Measurements from ENCODE around the gene NTNG2.
A peak's percentile ranks its signal among the peaks of the same experiment; 100 is the strongest.

NTNG2 gene

DNA sequence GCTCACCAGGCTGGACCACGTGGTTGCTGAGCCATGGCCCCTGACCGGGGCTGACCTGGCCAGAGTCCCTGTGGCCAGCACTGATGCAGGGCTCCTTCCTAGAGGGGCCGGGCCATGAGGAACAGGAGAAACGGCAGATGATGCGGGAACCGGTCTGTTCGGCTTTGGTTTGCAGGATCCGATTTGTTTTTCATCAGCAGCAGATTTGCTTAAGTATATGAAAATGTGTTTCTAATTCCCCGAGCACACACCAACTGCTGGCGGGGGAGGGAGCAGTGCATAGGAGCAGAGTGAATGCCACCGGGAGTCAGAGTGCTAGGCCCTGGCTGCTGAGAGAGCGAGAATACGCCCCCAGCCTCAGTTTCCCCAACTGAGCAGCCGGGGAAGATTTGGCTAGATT lies 13.6 kb downstream of the NTNG2 start:
- DNase-seq, result no peak

GRCh38 chr9:132176338-132176737 lies 14.5 kb downstream of the NTNG2 start:
- DNase-seq, result no peak

GRCh38 chr9:132181796-132182313 lies 20.0 kb downstream of the NTNG2 start:
- no peak for DNase-seq

DNA sequence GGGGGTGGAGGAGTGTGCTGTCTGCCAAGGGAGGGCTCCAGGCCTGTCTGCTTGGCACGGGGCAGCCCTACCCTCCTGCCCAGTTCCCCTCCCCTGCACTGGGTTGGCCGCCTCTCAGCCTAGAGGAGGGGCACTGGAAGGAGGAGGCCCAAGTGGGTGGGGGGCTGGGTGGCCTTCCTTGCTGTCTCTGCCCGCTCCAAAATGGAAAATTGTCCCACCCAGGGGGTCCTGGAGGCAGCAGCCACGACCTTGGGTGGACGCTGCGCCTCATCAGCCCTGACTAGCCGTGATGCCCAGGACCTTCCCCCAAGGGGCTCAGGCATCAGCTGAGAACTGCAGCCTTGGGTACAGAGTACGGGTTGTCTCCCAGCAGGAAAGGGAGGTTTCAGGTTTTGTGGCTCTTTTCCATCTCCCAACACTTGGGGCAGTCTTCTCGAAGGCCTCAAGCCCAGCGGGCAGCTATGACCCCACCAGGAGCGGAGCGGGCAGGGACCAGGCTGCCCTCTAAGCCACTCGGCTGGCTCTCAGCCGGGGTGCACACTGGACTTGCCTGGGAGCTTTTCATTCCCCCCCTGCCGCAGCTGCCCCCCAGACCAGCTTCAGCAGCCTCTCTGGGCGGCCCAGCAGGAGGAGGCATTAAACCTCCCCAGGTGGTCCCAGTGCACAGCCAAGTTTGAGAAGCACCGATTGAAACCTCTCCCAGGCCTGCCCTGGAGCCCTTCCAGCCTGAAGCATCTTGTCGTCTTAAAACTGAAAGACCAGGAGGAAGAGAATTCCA lies 20.6 kb downstream of the NTNG2 start:
- peak in 1 of 2 experiments; percentile 59 for DNase-seq

- no peak for DNase-seq
Observed at GRCh38 chr9:132183134-132183533, 21.3 kb downstream of the NTNG2 start.

DNA sequence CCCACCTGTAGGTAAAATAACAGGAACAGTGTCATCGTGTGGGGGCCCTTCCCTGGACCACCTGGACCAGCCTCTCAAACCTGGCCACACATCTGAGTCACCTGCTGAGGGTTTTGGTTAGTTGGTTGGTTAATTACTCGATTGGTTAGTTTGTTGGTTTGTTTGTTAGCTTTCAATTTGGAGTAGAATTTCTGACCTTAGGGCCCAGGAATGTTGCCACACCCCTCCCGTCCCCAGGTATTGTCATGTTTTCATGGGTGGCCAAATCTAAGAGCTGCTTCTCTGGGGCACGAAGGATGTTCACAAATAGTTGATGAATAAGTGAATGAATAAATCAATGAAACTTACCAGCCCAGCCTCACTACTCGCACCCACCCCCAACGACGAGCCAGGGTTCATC lies 21.9 kb downstream of the NTNG2 start:
- no peak for DNase-seq

GRCh38 chr9:132184124-132184523 lies 22.3 kb downstream of the NTNG2 start:
- DNase-seq, result no peak

DNA sequence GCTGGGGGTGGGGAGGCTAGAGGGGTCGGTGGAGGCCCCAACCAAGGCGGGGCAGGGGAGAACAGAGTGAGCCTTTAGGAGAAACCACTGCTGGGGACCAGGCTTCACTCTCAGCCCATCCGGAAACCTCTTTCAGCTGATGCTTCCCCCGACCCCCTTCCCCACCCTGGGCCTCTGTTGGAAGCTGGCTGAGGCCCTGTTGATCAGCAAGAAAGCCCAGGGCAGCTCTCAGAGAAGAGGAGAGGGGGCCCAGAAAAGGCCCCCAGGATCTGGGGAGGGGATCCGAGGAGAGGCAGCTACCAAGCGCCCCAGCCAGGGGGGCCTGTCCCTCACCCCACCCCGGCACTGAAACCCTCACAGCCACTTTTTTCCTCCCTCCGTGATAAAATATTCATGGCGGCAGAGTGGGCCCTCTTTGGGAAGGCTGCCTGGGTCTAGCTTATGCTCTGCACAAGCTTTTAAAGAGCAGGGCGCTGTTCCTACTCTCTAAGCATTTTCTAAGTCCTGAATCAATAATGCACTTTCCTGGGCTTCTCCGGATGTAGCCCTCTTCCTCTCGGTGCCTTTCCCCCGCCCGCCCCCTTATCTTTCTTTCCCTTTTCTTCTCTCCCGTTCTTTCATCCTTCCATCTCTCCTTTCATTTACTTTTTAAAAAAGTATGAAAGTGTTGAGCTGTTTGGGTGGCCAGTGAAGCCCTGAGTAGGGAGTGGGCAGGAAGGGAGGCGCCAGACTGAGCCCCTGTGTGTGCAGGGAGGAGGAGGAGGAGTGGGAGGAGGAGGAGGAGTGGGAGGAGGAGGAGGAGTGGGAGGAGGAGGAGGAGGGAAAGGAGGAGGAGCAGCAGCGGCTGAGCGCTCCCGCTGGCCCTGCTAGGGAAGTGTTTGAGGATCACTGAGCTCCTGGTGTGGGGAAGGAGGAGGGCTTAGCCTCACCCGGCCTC lies 23.5 kb downstream of the NTNG2 start:
- no peak for DNase-seq

GRCh38 chr9:132187121-132187620 lies 25.3 kb downstream of the NTNG2 start:
- DNase-seq, result peak; percentile 51 to 71

DNA sequence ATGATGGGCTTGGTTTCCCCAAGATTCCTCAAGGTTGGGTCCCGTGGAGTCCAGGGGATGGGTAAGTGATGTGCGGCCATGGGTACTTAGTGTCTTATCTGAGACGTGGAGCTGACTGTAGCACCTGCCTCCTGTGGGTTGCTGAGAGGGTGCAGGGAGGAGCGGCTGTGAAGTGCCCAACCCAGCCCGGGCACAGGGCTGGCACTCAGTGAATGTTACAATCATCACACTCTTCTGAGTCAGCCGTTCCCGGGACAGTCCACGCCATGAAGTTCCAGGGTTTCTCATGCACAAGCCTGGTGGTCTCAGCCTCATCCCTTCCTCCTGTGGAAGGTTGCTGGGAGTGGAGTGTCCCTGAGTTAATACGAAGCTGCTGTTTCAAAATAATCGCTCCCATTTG lies 29.1 kb downstream of the NTNG2 start:
- DNase-seq, result no peak

DNA sequence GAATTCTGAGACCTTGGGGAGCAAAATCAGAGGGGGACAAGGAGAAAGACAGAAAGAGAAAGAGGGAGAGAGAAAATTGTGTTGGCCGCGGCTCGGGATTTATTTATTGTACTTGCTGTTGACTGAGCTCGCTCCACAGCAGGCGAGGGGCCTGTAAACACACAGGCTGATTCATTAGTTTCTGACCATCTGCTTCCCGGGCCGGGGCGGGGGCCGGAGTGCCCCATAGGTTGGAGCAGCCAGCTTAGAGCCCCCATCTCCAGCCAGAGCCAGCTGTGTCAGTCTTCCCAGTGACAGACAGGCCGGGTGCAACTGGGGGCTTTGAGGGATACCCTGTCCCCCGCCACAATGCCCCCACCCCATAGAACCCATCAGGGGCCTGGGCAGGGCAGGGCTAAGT lies 30.9 kb downstream of the NTNG2 start:
- peak in 1 of 2 experiments; percentile 68 for DNase-seq

DNA sequence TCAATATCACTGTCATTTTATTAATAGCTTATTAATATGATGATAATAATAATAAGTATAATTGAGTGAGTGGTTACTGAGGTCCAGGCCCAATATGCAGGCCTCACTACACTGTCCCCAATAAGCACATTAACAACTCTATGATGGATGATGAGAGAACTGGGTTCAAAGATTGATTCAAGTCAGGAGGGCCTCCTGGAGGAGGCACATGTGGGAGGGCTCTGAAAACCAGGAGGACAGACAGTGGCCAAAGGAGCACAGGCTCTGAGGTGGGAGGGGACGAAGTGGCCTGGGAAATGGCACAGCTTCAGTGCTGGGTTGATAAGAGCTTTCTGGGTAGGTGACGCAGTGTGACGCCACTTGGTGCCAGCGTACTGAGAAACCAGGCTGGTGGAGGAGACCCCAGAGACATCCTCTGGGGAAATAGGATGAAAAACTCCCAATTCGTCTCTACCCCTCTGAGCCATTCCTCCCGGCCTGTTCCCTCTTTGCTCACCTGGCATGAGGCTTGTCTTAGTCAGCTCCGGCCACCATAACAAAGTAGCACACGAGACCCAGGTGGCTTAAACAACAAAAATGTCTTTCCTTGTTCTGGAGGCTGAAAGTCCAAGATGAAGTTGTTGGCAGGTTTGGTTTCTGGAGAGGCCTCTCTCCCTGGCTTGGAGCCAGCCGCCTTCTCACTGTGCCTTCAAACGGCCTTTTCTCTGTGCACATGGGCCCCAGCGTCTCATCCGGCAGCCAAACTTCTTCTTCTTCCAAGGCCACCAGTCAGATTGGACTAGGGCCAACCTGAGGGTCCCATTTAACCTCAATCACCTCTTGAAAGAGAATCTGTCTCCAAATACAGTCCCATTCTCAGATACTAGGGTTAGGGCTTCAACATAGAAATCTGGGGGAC lies 31.6 kb downstream of the NTNG2 start:
- no peak for DNase-seq

GRCh38 chr9:132194508-132194907 lies 32.6 kb downstream of the NTNG2 start:
- DNase-seq, result no peak

- DNase-seq, result no peak
Observed at GRCh38 chr9:132197315-132197714, 35.5 kb downstream of the NTNG2 start.

GRCh38 chr9:132197856-132198550 lies 36.1 kb downstream of the NTNG2 start:
- no peak for DNase-seq

DNA sequence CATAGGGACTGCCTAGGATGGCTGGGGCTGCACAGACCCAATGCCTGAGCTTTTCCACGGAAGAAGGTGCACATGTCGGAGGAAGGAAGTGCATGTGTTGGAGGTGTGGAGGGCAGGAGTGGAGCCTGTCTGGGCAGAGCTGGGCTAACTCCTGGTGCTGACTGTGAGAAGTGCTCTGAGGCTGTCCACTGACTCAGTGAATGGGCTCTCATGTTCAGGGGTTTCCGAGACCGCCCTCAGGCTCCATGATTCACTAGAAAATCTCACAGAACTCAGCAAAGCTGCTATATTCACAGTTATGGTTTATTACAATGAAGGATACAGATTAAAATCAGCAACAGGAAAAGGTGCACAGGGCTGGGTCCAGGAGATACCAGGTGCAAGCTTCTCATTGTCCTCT lies 37.2 kb downstream of the NTNG2 start:
- no peak for DNase-seq

DNA sequence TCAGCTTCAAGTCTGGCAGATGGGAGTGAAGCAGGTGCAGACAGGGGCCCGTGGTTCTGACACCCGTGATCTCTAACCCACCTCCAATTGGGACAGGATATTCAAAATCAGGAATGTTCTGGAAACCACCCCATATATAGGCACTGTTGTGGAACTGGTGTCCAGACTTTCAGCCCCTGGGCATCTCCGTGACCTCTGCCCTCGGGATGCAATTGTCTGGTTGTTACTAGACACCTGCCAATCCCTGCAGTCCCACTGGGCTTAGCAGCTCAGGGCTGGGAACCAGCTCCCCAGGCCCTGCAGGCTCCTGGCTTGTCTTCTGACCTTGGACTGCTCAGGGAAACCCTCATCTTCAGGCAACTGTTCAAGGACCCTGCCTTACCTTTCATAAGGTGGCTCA lies 38.8 kb downstream of the NTNG2 start:
- DNase-seq, result no peak

DNA sequence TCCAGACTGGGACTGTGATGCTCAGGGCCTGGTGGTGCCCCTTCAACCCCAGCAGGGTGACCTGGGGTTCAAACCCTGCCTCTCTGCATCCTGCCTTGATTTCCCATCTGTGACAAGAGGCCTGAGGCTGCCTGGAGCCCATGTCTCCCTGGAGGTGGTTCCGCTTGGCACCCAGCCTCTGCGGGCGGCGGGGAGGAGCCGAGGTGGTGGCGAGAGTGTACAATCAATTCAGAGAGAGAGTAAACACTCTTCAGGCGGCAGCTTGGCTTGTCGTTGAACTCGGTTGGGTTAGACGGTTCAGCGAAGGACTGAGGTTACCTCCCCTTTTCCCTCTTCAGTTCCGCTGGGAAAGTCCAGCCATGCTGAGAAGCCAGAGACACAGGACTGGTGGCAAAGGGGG lies 39.3 kb downstream of the NTNG2 start:
- peak; percentile 77 to 88 for DNase-seq

DNA sequence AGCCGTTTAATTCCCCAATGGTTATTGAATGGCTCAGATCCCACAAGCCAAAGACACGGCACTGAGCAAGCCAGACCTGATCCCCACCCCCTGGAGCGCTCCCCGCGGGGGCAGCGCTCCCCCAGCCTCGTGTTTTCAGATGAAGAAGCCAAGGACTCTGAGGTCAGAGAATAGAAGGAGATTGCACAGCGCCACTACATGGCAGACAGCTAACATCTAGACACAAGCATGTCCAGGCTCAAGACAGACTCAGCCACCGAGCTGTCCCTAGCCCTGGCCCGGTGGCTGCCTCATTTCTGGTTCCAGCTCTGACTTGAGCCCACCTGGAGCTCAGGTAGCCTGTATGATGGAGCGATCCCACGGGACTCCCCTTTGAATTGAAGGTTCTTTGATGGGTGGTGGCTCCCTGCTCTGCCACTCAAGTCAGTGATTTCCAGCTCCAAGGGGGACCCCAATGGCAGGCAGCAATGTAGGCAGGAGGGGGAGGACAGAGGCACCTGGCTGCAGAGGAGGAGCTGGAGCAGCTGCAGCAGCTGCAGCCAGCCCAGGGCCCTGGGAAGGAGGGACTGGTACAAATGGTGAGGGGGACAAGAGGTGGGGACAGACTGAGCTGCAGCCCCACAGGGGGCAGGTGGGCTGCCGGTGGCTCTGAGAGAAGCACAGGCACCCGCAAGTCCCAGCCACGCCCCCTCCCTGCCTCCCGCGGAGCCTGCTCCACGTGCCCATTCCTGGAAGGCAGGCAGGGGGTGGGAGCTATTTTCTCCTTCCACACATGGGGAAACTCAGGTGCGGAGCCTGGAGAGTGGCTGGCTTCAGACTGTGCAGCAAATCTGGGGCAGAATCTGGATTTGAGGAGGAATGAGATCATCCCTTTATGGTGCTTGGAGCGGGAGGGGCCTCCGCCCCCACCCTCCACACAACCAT lies 40.2 kb downstream of the NTNG2 start:
- DNase-seq, result peak; percentile 53 to 77

DNA sequence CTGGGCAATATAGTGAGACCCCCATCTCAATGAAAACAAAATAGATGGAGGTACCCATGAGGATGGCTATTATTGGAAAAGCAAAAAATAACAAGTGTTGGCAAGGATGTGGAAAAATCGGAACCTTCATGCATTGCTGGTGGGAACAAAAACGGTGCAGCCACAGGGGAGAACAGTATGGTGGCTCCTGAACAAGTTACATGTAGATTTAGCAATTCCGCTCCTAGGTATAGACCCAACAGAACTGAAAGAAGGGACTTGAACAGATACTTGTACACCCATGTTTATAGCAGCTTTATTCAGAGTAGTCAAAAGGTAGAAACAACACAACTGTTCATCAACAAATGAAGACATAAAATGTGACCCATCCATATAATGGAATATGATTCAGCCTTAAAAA lies 43.0 kb downstream of the NTNG2 start:
- no peak for DNase-seq

- DNase-seq, result no peak
Observed at GRCh38 chr9:132207215-132207614, 45.4 kb downstream of the NTNG2 start.

Measured in SHP77 (cell line).